SKM-1 (cell line): ENCODE results near the gene TMPRSS6.

ENCODE experiments used
- DNase-seq: peaks from one replicate; lab custom pipeline; 2025; ENCODE audit not compliant: unreplicated experiment; lab: John Stamatoyannopoulos, UW

Gene TMPRSS6

GRCh38 chr22:37117092-37117491, 7.6 kb upstream of the TMPRSS6 start:
- no peak for DNase-seq

DNA sequence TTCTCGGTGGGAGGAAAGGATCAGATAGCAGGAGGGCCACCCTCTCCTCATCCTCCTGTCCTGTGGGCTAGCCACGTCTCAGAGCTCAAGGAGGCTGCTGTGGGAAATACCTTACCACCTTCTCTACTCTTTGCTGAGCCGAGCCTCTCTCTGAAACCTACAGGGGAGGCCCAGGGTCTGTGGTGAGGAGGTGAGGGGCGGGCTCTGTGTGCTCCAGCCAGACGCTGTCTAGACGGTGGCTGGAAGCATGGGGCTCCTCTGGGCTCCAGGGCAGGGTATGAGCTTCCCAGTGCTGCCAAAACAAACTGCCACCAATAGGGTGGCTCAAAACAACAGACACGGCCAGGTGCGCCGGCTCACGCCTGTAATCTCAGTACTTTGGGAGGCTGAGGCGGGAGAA, 5.5 kb upstream of the TMPRSS6 start:
- no peak for DNase-seq

DNA sequence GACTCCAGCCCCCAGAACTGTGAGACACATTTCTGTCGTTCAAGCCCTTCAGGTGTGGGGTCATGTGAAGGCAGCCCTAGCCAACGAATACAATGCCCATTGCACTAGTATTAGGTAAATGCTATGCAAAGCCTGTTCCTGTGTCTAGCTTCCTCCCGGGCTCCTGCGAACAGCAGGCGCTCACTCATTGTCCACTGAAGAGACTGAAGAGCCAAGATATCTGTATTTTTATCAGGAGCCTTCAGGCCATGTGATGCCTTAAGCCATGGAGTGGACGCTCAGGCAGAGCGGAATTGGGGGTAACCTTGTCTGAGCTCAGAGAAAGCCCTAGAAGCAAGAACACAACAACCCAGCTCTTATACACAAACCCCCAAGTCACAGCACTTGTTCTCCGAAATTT, 4.2 kb upstream of the TMPRSS6 start:
- no peak for DNase-seq

DNA sequence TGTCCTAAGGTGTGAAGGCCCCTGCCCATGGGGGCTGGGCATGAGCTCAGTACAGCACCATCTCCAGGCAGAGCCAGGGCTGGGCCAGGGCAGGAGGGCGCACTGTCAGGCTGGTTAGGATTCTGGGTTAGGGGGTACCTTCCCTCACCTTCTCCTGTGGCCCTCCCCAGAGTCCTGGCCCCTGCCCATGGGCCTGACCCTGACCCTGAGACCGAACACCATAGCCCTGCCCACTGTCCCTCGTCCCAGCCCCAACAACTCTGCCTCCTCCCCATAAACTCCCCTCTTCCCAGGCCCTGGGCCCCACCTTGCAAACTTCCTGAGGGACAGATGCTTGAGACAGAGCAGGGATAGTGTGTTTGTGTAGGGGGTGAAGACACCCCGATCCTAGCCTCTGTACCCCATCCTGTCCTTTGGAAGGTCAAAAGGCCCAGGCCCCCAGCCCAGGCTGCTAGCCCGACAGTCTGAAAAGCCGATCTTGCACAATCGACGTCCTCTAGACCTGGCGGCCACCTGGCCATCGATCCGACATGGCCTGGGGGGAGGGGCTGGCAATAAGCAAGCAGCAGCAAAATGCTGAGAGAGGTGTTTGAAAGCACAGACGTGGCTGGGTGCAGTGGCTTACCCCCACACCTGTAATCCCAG, 2.7 kb upstream of the TMPRSS6 start:
- no peak for DNase-seq

DNA sequence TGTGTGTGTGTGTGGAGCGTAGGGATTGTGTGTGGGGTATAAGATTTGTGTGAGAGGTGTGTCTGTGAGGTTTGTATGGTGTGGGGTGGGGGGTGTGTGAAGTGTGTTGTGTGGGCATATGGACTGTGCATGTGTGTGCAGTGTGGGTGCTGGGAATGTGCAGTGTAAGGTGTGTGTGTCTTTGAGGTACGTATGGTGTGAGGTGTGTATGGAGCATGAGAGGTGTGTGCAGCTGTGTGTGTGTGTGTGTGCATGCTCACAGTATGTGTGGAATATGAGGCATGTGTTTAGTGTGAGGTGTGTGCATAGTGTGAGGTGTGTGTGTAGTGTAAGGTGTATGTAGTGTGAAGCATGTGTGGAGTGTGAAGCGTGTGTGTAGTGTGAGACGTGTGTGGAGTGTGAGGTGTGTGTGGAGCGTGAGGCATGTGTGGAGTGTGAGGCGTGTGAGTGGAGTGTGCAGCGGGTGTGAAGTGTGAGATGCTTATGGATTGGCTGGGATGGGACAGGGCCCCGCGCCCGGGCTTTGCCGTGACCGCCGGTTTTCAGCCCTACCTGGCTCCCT, 1.7 kb upstream of the TMPRSS6 start:
- no peak for DNase-seq

- DNase-seq = no peak
Measured at GRCh38 chr22:37107816-37108621, 1.5 kb downstream of the TMPRSS6 start.

DNA sequence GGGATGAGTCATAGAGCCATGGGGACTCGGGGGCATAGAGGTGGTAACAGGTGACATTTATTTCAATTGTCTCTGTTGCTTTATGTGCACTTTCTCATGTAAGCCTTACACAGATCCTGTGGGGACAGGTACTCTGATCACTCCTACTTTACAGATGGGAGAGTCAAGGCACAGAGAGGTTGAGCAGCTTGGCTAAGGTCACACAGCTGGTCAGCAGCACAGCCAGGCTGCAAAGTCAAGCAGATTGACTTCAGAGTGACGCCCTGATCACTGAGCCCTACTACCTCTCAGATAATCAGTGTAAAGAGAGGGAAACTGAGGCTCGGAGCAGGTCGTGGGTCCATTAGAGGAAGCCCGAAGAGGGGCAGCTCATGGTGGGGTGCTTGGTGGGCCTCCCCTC, 3.5 kb downstream of the TMPRSS6 start:
- no peak for DNase-seq

- no peak for DNase-seq
Measured at GRCh38 chr22:37105154-37105553, 4.4 kb downstream of the TMPRSS6 start.

DNA sequence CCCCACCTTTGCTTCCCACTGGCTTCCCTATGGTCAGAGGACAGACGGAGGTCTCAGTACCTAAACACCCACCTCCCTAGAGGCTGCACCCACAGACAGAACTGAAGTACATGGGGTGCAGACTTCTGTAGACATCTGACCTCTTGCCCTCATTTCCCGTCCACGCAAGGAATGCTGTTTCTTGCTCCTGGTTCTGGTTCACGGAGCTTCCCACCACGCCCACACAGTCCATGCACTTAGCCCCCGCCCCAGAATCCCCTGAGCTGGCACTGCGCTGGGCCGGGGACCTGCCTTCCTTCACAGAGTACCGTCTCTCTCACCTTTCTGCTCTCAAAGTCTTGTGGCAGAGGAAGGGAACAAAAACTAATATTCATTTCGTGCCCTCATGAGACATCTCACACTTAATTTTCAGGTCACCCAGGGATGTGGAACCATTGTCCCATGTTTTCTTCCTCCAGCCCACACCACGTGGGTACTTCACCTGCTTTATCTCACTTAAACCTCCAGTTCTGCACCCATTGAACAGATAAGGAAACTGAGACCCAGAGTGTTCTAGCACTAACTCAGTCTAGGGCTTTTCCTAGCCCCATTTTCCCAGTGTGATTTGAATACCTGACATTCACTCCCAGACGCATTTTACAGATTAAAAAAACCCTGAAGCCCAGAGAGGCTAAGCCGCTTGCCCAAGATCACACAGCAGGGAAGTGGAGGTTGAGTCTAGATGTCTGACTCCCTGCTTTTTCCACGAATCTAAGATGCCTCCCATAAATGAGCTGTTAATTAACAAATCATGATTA, 5.7 kb downstream of the TMPRSS6 start:
- no peak for DNase-seq

- DNase-seq = no peak
Measured at GRCh38 chr22:37103151-37103550, 6.4 kb downstream of the TMPRSS6 start.

GRCh38 chr22:37101311-37102066, 8.0 kb downstream of the TMPRSS6 start:
- no peak for DNase-seq

DNA sequence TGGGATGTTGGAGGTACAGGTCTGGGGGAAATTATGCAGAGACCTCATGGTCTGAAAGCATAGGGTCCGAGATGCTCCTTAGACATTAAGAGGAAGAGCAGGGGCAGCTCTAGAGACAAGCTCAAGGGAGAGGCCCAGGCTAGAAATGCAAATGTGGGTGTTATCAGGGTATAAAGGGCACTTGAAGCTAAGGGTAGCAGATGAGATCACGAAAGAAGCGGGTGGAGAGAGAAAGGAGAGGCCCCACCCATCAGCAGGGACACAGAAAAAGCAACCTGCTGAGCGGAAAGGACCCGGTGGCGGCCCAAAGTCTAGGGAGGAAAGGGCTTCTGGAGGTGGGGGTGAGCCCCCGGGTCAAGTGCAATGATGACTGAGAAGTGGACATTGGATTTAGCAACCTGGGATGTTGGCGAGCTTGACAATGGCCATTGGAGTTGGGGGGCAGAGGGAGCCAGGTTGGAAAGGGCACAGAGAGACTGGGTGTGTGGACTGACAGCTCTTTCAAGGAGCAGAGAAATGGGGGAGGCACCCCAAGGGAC, 8.9 kb downstream of the TMPRSS6 start:
- DNase-seq = no peak

- DNase-seq = no peak
Measured at GRCh38 chr22:37098976-37099591, 10.4 kb downstream of the TMPRSS6 start.

DNA sequence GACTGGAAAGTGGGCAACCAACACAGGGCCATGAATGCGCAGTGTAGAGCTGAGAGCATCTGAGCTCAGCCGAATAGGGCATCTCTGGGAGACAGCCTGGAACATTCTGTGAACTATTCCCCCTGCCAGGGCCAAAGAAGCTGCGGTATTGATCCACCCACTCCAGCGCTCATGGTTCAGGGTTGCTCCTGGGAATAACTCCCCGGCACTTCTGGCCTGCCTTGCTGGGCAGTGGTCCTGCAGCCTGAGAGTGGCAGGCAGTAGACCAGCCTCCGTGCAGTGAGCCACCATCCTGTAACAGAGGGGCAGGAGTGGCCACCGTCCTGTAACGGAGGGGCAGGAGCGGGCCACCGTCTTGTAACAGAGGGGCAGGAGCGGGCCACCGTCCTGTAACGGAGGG, 12.2 kb downstream of the TMPRSS6 start:
- DNase-seq = no peak

- DNase-seq = no peak
Measured at GRCh38 chr22:37095113-37095512, 14.4 kb downstream of the TMPRSS6 start.

DNA sequence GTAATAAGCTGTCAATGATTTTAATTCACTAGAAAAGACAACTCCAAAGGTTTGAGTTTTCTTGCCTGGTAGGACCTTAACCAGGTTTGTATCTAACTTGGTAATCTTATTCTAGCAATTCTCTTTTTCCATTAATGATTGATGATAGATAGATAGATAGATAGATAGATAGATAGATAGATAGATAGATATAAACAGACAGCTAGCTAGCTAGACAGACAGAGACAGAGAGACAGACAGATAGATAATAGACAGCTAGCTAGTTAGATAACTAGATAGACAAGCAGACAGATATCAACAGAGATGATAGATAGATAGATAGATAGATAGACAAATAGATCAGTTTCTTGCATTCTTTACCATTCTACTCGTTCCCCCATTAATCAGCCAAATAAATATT, 15.3 kb downstream of the TMPRSS6 start:
- no peak for DNase-seq

DNA sequence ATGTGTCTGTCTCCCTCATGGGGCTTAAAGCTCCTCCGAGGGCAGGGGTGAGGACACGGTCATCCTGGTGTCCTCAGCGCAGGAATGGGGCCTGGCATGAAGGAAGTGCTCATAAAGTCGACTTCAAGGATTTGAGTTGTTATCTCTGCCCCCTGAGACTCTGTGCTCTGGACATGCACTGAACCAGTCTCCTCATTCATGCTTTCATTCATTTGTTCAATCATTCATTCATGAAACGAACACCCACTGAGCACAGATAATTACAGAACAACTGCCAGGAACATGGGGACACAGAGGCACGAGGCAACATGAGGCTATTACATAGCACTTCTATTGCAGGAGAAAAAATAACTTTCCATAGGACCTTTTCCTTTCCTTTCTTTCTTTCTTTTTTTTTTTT, 16.5 kb downstream of the TMPRSS6 start:
- DNase-seq = no peak

DNA sequence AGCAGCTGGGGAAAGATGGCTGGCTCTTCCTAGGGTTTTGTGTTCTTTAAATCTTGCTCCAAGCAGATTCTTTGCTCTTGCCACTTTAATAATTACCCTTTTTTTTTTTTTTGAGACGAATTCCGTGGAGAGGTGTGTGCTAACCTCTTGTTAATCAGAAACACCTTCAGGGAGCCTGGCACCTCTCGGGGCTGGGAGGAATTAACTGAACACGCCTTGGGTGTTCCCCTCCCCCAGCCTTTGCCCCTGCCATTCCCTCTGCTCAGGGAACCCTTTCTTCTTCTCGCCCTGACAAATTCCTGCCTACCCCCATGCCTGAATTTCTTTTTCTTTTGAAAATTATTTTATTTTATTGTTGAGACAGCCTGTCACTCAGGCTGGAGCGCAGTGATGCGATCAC, 17.5 kb downstream of the TMPRSS6 start:
- no peak for DNase-seq

- no peak for DNase-seq
Measured at GRCh38 chr22:37090920-37091695, 18.4 kb downstream of the TMPRSS6 start.
